ENCODE results near the gene EFCAB6. TPM values are rescaled to one million over a fixed set of nuclear protein-coding genes. Genes with fewer than 3 reads are reported as not detected.

EFCAB6 gene
- total RNA-seq, 1 experiment from 2014 or later: 2.6 TPM

GRCh38 chr22:43528601-43529360, 283.3 kb downstream of the EFCAB6 start:
- DNase-seq (ENCODE audit: low spot score): no peak

GRCh38 chr22:43526946-43527345, 285.2 kb downstream of the EFCAB6 start:
- no peak for DNase-seq (ENCODE audit: low spot score)

- DNase-seq (ENCODE audit: low spot score): no peak
Measured at GRCh38 chr22:43526117-43526655, 285.9 kb downstream of the EFCAB6 start.

- peak; percentile 20 for DNase-seq (ENCODE audit: low spot score)
Measured at GRCh38 chr22:43521716-43522115, 290.4 kb downstream of the EFCAB6 start.

- DNase-seq (ENCODE audit: low spot score): no peak
Measured at GRCh38 chr22:43520632-43521039, 291.5 kb downstream of the EFCAB6 start.

GRCh38 chr22:43516996-43517635, 295.0 kb downstream of the EFCAB6 start:
- no peak for DNase-seq (ENCODE audit: low spot score)

- DNase-seq (ENCODE audit: low spot score): no peak
Measured at GRCh38 chr22:43516386-43516785, 295.7 kb downstream of the EFCAB6 start.

- DNase-seq (ENCODE audit: low spot score): no peak
Measured at GRCh38 chr22:43515902-43516301, 296.2 kb downstream of the EFCAB6 start.

- DNase-seq (ENCODE audit: low spot score): no peak
Measured at GRCh38 chr22:43515411-43515810, 296.7 kb downstream of the EFCAB6 start.

- DNase-seq (ENCODE audit: low spot score): no peak
Measured at GRCh38 chr22:43514476-43515157, 297.5 kb downstream of the EFCAB6 start.

GRCh38 chr22:43512279-43512678, 299.8 kb downstream of the EFCAB6 start:
- no peak for DNase-seq (ENCODE audit: low spot score)

- DNase-seq (ENCODE audit: low spot score): no peak
Measured at GRCh38 chr22:43511276-43511910, 300.7 kb downstream of the EFCAB6 start.

GRCh38 chr22:43510281-43511070, 301.6 kb downstream of the EFCAB6 start:
- no peak for DNase-seq (ENCODE audit: low spot score)

GRCh38 chr22:43509337-43509736, 302.8 kb downstream of the EFCAB6 start:
- no peak for DNase-seq (ENCODE audit: low spot score)

- no peak for DNase-seq (ENCODE audit: low spot score)
Measured at GRCh38 chr22:43508489-43508888, 303.6 kb downstream of the EFCAB6 start.

- DNase-seq (ENCODE audit: low spot score): no peak
Measured at GRCh38 chr22:43507235-43507634, 304.9 kb downstream of the EFCAB6 start.

GRCh38 chr22:43506487-43506886, 305.6 kb downstream of the EFCAB6 start:
- no peak for DNase-seq (ENCODE audit: low spot score)

GRCh38 chr22:43505896-43506295, 306.2 kb downstream of the EFCAB6 start:
- no peak for DNase-seq (ENCODE audit: low spot score)

GRCh38 chr22:43505423-43505822, 306.7 kb downstream of the EFCAB6 start:
- DNase-seq (ENCODE audit: low spot score): no peak

GRCh38 chr22:43504666-43505261, 307.3 kb downstream of the EFCAB6 start:
- no peak for DNase-seq (ENCODE audit: low spot score)

- no peak for DNase-seq (ENCODE audit: low spot score)
Measured at GRCh38 chr22:43504068-43504467, 308.0 kb downstream of the EFCAB6 start.
